ENCODE data around the gene RUNX2.

- TF ChIP-seq SMC3 (conservative IDR thresholded peaks at IDR 0.05; ENCODE audit: poor library complexity) (no peak), TAF1 (IDR thresholded peaks at IDR 0.05; ENCODE audit: low read depth) (no peak), CTCF (IDR thresholded peaks at IDR 0.05; ENCODE audit: poor library complexity, severe bottlenecking) (no peak), EP300 (conservative IDR thresholded peaks at IDR 0.05; ENCODE audit: poor library complexity, severe bottlenecking) (no peak), EZH2 (IDR thresholded peaks at IDR 0.05; ENCODE audit: borderline replicate concordance, insufficient read depth, low read length, poor library complexity, severe bottlenecking) (no peak), POLR2AphosphoS5 (IDR thresholded peaks at IDR 0.05) (no peak), MXI1 (conservative IDR thresholded peaks at IDR 0.05; ENCODE audit: poor library complexity, severe bottlenecking) (no peak)
These were observed 348.2 kb downstream of the RUNX2 start for GRCh38 chr6:45676380-45676779.
